SKM-1 (cell line): ENCODE data around the gene FOXP1.
A peak's percentile ranks its signal among the peaks of the same experiment; 100 is the strongest.

Experiments
- DNase-seq: peaks from one replicate; lab custom pipeline; 2025; ENCODE audit not compliant: unreplicated experiment; lab: John Stamatoyannopoulos, UW

FOXP1 gene

GRCh38 chr3:71228156-71228866 lies 355.2 kb downstream of the FOXP1 start:
- DNase-seq: no peak

- DNase-seq: no peak
Observed at GRCh38 chr3:71227270-71227661, 356.3 kb downstream of the FOXP1 start.

- DNase-seq: no peak
Observed at GRCh38 chr3:71226565-71227269, 356.8 kb downstream of the FOXP1 start.

DNA sequence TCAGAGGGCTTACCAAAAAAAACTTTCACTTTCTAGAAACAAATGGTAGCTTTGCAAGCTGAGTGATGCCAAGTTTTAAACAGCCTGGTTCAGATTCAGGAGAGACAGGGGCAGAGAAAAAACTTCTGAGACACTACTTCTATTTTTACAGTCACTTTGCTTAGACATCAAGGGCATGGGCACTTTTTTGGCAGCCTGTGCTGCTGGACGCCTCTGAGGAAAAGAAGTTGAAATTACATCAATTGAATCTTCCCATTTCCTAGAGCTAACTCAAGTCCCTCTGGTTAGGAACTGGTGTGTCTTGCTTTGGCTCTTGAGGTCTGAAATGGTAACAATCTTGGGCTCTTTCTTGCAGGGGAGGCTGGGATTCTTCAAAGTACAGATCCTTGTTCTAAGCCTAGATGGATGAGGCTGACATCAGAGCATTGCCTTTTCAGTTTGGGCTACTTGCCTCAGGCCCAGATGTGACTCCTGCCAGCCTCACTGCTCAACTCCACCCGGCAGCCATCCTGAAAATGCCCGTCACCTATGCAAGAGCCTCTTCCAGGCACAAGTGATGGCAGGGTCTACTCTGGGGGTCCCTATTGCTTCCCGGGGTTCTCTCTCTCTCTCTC lies 357.5 kb downstream of the FOXP1 start:
- no peak for DNase-seq

DNA sequence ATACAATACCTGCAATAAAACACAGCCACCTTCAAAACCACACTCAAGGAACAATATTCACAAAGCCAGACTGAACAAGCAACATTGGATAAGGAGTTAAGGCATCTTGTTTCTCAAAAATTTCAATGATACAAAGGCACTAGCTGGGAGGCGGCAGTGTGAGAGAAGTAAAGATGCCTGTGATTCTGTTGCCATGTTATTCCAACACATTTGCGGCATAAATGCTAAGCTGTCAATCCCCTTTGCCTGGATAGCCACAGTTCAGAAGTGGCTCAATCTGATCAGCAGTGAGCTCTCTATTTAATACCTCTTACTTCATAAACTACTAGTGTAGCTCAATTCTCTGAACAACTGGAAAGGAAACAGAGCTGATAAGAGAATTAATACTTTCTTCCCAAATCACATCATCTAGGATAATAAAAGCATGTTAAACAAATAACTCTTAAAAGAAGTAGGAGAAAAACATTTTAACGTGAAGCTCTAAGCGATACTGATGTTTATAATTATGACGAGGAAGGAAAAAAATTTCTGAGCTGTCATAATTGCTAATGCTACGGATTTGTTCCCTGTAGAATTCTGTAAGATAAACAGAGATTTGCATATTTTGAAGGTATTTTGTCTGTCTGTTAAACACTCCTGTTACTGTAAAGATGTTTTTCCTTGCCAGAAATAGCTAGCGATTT lies 358.4 kb downstream of the FOXP1 start:
- DNase-seq: no peak

DNA sequence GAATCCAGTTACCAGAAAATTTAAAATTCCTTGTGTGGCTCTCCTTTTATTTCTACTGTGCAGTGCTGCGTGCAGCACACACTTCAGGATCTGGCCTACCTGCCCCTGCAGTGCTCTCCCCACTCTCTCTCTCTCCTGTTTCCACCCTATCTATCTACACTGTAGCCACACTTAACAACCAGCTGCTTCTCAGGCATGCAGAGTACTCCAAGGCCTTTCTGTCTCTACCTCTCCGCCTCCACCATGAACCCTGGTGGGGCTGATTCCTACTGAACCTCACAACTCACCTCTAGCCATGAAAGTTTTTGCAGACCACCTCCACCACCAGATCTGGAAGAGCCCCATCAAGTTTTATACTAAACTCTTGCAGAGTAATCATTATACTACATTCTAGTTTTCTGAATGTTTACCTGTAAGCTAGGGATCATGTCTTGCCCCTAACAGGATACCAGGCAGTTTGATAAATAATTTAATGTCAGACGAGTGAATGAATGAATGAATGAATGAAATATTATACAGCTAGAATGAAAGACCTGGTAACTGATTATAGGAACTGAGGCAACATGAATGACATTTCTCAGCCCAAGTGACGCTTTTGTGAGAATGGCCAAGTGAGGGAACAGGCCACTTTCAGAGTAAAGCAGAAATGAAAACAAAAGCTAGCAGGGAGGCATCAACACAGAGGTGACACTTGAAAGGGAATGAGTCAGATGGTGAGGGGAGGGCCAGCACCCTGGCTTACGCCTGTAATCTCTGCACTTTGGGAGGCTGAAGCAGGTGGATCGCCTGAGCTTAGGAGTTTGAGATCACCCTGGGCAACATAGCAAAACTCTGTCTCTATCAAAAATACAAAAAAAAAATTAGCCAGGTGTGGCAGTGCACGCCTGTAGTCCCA lies 363.5 kb downstream of the FOXP1 start:
- no peak for DNase-seq

GRCh38 chr3:71218508-71218907 lies 365.0 kb downstream of the FOXP1 start:
- no peak for DNase-seq

- no peak for DNase-seq
Observed at GRCh38 chr3:71217640-71218222, 365.8 kb downstream of the FOXP1 start.

DNA sequence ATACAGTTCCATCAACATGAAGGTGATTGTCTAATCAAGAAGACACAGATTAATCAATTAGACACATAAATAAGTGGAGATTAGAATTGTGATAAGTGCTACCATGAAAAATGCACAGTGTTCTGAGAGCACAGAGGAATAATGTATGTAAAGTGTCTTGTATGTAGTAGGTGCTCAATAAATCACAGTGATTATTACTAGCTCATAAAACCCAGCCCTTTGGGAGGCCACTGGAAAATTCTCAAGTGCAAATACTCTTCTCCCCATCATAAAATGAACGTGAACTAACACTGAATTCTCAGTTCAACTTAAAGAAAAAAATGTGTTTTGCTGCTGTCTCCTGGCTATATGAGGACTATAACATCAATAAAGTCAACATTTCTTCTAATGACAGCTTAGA lies 368.2 kb downstream of the FOXP1 start:
- DNase-seq: no peak

DNA sequence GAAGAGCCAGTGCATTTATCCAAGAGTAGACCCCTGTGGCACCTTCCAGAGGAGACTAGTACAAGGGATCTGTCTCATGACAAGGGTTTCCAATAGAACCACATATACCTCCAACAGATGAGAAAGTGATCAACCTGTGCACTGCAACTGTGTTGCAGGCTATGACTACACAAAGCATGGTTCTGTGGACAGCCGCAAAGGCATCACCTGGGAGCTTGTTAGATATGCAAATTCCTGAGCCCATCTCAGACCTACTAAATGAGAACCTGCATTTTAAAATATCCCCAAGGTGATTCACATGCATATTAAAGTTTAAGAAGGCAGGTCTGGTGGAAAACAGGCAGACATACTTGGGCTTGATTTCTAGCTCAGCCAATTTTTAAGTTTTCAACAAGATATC lies 368.7 kb downstream of the FOXP1 start:
- no peak for DNase-seq

DNA sequence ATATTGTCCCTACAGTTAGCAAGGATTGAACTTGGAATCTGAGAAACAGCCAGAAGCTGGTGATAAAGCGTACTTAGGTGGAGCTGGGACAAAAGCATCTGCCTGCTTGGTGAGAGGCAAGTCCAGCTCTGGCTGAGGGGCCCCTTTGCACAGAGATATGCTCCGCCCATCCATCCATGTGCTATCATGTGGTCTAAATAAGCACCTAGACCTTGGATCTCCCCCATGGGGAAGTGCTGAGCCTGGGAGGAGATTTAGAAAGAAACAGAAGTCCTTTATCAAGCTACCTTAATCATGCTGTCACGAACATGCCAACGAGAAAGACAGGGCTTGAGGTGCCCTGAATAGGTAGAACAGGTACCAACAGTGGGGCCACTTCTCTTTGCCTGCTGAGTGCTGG lies 369.5 kb downstream of the FOXP1 start:
- DNase-seq: no peak

DNA sequence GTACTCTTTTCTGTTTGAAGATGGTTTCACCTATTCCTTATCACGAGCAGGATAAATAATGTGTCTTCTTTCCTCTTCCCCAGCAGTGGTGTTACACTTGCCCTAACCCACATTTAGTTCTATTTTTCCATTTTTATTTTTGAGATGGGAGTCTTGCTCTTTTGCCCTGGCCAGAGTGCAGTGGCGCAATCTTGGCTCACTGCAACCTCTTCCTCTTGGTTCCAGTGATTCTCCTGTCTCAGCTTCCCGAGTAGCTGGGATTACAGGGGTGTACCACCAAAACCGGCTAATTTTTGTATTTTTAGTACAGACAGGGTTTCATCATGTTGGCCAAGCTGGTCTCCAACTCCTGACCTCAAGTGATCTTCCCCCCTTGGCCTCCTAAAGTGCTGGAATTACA lies 372.4 kb downstream of the FOXP1 start:
- no peak for DNase-seq

DNA sequence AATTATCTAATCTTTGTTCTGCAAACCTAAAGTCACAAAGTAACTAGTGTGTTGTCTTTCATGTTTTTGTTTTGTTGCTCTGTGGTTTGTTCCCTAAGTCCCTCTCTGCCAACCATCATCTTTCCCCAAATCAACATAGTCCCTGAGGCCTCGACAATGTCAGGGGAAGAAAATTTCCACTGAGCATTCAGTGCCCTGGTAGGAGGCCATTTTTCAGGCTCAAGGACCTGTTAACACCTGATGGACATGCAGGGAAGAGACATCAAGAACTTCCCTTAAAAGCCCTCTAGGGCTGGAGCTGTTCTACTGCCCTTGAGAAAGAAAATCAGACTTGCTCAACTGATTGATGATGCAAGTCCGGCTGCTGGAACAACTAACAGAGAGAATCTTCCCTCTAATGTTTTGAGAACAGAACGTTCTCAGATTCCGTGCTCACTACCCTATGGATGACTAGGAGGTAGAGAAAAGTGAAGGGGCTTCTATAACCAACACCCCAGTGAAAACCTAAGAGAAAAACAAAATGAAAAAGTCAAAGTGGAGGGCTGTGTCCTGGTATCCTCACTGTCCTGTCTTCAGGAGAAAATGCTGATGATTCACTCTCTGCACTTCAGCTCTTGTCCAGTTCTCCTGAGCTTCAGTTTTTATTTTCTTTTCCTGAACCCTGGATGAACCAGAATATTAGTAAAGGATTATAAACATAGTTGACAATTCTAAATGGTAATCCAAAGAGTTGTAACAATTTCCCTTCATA lies 373.1 kb downstream of the FOXP1 start:
- DNase-seq: peak; percentile 81

DNA sequence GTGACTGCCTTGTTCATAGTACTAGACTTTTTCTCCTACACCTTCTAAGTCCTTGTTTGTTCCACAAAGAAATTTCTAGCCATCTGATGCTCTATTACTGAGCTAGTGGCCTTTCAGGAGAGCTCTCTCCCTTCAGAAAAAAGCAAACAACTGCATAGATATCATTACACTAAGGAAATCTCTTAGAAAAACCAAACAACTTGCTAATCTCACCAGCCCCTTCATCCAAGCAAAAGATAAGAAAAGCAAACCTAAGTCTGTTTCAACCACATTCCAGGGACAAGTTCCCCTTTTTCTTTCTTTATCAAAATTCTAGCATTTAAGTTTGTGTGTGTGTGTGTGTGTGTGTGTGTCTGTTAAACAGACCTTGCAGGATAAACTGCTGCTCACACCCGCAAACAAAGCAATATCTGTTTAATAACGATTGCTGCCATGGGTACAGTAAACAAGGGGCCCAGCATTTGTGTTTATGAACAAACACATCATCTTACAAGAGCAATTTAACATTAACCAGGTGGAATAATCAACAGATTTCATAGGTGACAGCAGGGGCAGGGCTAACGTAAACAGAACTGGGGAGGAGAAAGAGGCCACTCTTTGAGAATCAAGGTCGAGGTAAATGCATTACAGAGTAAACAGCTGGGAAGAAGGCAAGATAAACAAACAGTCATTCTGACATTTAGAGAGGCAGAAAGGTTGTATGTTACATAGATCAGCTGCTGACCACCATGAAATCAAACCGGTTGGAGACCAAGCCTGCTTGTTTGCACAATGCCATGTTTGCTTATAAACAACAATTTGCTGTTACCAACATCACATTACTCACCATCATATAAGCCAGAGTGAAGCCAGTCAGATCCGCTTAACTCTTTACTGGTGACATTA lies 375.1 kb downstream of the FOXP1 start:
- DNase-seq: no peak

DNA sequence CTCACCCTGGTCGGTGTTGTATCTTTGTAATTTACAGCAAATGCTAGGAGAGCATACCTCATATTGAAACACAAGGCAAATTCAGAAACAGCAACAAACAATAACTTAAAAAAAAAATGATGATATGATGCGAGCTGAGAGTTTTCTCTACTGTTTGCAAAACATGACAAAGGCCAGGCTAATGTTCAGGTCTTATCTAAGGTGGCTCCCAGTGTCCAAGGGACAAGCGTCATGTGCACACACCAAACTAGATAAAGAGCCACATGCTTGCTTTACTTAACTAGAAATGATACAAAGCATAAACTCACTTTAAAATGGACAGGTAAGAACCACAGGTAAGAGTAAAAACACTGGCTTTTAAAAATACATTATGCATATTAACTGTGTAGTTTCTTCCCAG lies 375.9 kb downstream of the FOXP1 start:
- no peak for DNase-seq

- DNase-seq: no peak
Observed at GRCh38 chr3:71206305-71207165, 377.0 kb downstream of the FOXP1 start.

DNA sequence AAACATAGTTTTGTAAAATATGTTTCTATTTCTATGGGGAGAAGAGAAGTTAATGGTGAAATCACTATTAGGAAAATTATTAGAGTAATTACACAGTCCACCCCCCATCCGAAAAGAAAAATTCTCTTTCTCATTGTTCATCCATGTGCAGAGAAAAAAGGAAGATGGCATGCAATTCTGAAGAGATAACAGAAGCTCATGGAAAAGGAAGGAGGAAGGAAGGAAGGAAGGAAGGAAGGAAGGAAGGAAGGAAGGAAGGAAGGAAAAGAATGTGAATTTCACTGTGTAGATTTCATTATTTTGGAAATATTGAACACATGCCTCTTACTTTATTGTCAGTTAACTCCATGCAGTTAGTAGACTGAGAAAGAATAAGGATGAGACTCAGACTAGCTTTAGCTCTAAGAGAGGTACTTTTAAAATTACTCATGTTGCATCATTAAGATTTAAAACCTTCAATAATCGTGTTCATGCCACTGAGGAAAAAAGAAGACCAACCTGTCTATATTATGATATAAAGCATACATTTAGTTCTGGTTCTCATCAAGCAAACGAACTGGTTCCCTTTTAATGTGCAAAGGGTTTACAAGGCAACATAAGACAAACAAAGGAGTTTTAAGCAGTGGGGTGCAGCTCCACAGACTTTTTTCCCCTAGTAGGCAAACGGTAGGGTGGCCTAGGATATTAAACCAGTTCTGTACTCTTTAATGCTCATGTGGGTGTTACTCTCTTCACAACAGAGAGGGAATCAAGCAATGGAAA lies 379.6 kb downstream of the FOXP1 start:
- DNase-seq: no peak
